Measurements from ENCODE around the gene CTSD. TPM values are rescaled to one million over a fixed set of nuclear protein-coding genes. Genes with fewer than 3 reads are reported as not detected.

The CTSD gene
- total and polyA plus RNA-seq, 11 donors, result 420 to 1,779 (median 722) TPM

GRCh38 chr11:1760351-1761109, 3.2 kb downstream of the CTSD start:
- WGBS, 4 donors, result 19 to 44% (median 23%) methylated on average over 11 to 23 of the region's 23 CpGs
- ATAC-seq, result peak; percentile 62 to 87 (median 72)
- intact Hi-C loops (cut with DNase I), result loop anchor here in 2 of 10 donors (5.0 kb wide), 3 partner anchors 43 to 67 kb away; no protein-coding TSS in a partner anchor

DNA sequence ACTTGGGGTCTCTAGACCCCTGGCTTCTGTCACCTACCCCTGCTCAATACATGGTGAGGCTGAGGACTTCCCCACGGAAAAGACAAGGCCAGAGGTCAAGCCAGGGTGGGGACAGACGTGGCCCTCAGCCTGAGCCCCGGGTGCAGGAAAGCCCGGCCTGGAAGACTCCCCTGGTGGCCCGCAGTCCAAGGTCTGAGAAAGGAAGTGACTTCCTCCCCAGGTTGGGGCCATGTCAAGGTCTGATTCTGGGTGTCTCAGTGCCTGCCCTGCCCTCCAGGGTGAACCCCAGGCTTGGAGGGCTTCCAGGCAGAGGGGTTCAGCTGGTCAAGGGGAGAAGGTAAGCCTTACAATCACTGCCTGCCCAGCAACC, 3.9 kb downstream of the CTSD start:
- DNase-seq, result peak in 1 of 5 donors; percentile 55
- peak overlapping the region in 6 of 12 donors; percentile 16 to 100 (median 24) for H3K4me3 ChIP-seq
- peak overlapping the region; percentile 75 to 99 (median 98) for H3K27ac ChIP-seq
- WGBS, 4 donors, result 21 to 62% (median 45%) methylated on average over 4 to 5 of the region's 5 CpGs
- peaks cover 5 to 91% (median 77%) of the 10 kb centered on the region in 12 donors for H3K4me1 ChIP-seq
- no peaks in the 10 kb centered on the region for H3K27me3 ChIP-seq
- ATAC-seq, result no peak
- no peaks in the 10 kb centered on the region for H3K9me3 ChIP-seq
- TF ChIP-seq POLR2A (IDR thresholded peaks at IDR 0.05) (no peak), CTCF (IDR thresholded peaks at IDR 0.05) (no peak)
- H3K36me3 ChIP-seq, result peaks cover 0 to 61% (median 42%) of the 10 kb centered on the region in 9 donors
- intact Hi-C loops (cut with DNase I), result loop anchor here in 2 of 10 donors (5.0 kb wide), 3 partner anchors 43 to 67 kb away; no protein-coding TSS in a partner anchor

More at GRCh38 chr11:1760351-1761109, 3.2 kb downstream of the CTSD start:
- Histone ChIP-seq H3K4me1 (peaks cover 5 to 85% (median 71%) of the 10 kb centered on the region in 12 donors), H3K9me3 (no peaks in the 10 kb centered on the region), H3K4me3 (peak overlapping the region in 7 of 12 donors; percentile 16 to 100 (median 95)), H3K27ac (peak overlapping the region; percentile 88 to 99 (median 98)), H3K36me3 (peaks cover 0 to 54% (median 36%) of the 10 kb centered on the region in 9 donors), H3K27me3 (no peaks in the 10 kb centered on the region)
- peak; percentile 88 to 96 (median 94) for DNase-seq
- no peak for TF ChIP-seq CTCF (IDR thresholded peaks at IDR 0.05)
- peak in 1 of 2 donors; percentile 37 for TF ChIP-seq POLR2A (IDR thresholded peaks at IDR 0.05)

- 89 to 92% (median 91%) methylated on average over 16 to 23 of the region's 23 CpGs for WGBS, 4 donors
- intact Hi-C loops (cut with DNase I), result no loop called here
- Histone ChIP-seq H3K27ac (peak overlapping the region; percentile 75 to 99 (median 98)), H3K9me3 (no peaks in the 10 kb centered on the region), H3K36me3 (peaks cover 0 to 64% (median 46%) of the 10 kb centered on the region in 9 donors), H3K4me3 (peak overlapping the region in 3 of 12 donors; percentile 23 to 100 (median 100)), H3K27me3 (no peaks in the 10 kb centered on the region), H3K4me1 (peaks cover 5 to 91% (median 74%) of the 10 kb centered on the region in 12 donors)
- ATAC-seq, result no peak
- DNase-seq, result peak in 2 of 5 donors; percentile 24 to 65
- TF ChIP-seq POLR2A (IDR thresholded peaks at IDR 0.05) (no peak), CTCF (IDR thresholded peaks at IDR 0.05) (no peak)
These were observed 4.4 kb downstream of the CTSD start for GRCh38 chr11:1759151-1759850.
